ENCODE data around the gene NECTIN4. TPM values are rescaled to one million over a fixed set of nuclear protein-coding genes. Genes with fewer than 3 reads are reported as not detected.

Gene NECTIN4
- total and polyA plus RNA-seq, 7 donors, result 0.01 to 0.03 TPM; not detected in 5

- WGBS, 3 donors, result 77 to 89% (median 84%) methylated on average over 4 of the region's 4 CpGs
- no peak for ATAC-seq
- no peak overlapping the region for H3K27ac ChIP-seq
- intact Hi-C loops (cut with DNase I), result no loop called here
- H3K4me3 ChIP-seq, result no peak overlapping the region
- no peak for DNase-seq
- no peaks in the 10 kb centered on the region for H3K9me3 ChIP-seq
- TF ChIP-seq, protein P1, sequence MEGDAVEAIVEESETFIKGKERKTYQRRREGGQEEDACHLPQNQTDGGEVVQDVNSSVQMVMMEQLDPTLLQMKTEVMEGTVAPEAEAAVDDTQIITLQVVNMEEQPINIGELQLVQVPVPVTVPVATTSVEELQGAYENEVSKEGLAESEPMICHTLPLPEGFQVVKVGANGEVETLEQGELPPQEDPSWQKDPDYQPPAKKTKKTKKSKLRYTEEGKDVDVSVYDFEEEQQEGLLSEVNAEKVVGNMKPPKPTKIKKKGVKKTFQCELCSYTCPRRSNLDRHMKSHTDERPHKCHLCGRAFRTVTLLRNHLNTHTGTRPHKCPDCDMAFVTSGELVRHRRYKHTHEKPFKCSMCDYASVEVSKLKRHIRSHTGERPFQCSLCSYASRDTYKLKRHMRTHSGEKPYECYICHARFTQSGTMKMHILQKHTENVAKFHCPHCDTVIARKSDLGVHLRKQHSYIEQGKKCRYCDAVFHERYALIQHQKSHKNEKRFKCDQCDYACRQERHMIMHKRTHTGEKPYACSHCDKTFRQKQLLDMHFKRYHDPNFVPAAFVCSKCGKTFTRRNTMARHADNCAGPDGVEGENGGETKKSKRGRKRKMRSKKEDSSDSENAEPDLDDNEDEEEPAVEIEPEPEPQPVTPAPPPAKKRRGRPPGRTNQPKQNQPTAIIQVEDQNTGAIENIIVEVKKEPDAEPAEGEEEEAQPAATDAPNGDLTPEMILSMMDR (IDR thresholded peaks at IDR 0.05), result no peak
- no peaks in the 10 kb centered on the region for H3K4me1 ChIP-seq
- no peaks in the 10 kb centered on the region for H3K36me3 ChIP-seq (ENCODE audit: insufficient read depth in 1 of 2, low read depth in 1 of 2)
- H3K27me3 ChIP-seq (ENCODE audit: insufficient read depth in 3 of 3, low read length in 2 of 3), result peaks cover 0 to 13% (median 2%) of the 10 kb centered on the region in 3 donors
These were observed 35.1 kb downstream of the NECTIN4 start for GRCh38 chr1:161054232-161054631.

- no peaks in the 10 kb centered on the region for H3K9me3 ChIP-seq
- no peaks in the 10 kb centered on the region for H3K36me3 ChIP-seq (ENCODE audit: insufficient read depth in 1 of 2, low read depth in 1 of 2)
- no peak overlapping the region for H3K4me3 ChIP-seq
- ATAC-seq (no peak), DNase-seq (no peak)
- intact Hi-C loops (cut with DNase I), result no loop called here
- H3K27me3 ChIP-seq (ENCODE audit: insufficient read depth in 3 of 3, low read length in 2 of 3), result peaks cover 0 to 13% (median 2%) of the 10 kb centered on the region in 3 donors
- no peak overlapping the region for H3K27ac ChIP-seq
- TF ChIP-seq, protein P1 (IDR thresholded peaks at IDR 0.05), result no peak
- H3K4me1 ChIP-seq, result no peaks in the 10 kb centered on the region
- WGBS, 3 donors, result 54 to 63% (median 61%) methylated on average over 3 of the region's 3 CpGs
These were observed 36.5 kb downstream of the NECTIN4 start for GRCh38 chr1:161052899-161053298.

GRCh38 chr1:161051219-161051618, 38.1 kb downstream of the NECTIN4 start:
- 90 to 92% (median 90%) methylated on average over 8 to 10 of the region's 10 CpGs for WGBS, 3 donors
- Histone ChIP-seq H3K9me3 (no peaks in the 10 kb centered on the region), H3K4me1 (no peaks in the 10 kb centered on the region), H3K27ac (no peak overlapping the region), H3K36me3 (ENCODE audit: insufficient read depth in 1 of 2, low read depth in 1 of 2) (no peaks in the 10 kb centered on the region), H3K27me3 (ENCODE audit: insufficient read depth in 3 of 3, low read length in 2 of 3) (peaks cover 0 to 13% (median 4%) of the 10 kb centered on the region in 3 donors), H3K4me3 (no peak overlapping the region)
- no peak for DNase-seq
- ATAC-seq, result no peak
- intact Hi-C loops (cut with DNase I), result no loop called here
- TF ChIP-seq, protein P1 (IDR thresholded peaks at IDR 0.05), result no peak

- no peak overlapping the region for H3K27ac ChIP-seq
- H3K4me1 ChIP-seq, result peaks cover 7% of the 10 kb centered on the region
- peaks cover 0 to 5% (median 3%) of the 10 kb centered on the region in 3 donors for H3K27me3 ChIP-seq (ENCODE audit: insufficient read depth in 3 of 3, low read length in 2 of 3)
- 86 to 92% (median 91%) methylated on average over 5 of the region's 5 CpGs for WGBS, 3 donors
- TF ChIP-seq, protein P1 (IDR thresholded peaks at IDR 0.05), result no peak
- no peak for ATAC-seq
- no peak overlapping the region for H3K4me3 ChIP-seq
- intact Hi-C loops (cut with DNase I), result loop anchor here (5.0 kb wide), 2 partner anchors 83 to 103 kb away; partner anchors contain the start of genes DEDD (in 1 of the 2) and UFC1 (in 1 of the 2)
- no peaks in the 10 kb centered on the region for H3K9me3 ChIP-seq
- no peaks in the 10 kb centered on the region for H3K36me3 ChIP-seq (ENCODE audit: insufficient read depth in 1 of 2, low read depth in 1 of 2)
- no peak for DNase-seq
These were observed 40.2 kb downstream of the NECTIN4 start for GRCh38 chr1:161048949-161049722.
